Measurements from ENCODE around the gene SCN9A.

DNA sequence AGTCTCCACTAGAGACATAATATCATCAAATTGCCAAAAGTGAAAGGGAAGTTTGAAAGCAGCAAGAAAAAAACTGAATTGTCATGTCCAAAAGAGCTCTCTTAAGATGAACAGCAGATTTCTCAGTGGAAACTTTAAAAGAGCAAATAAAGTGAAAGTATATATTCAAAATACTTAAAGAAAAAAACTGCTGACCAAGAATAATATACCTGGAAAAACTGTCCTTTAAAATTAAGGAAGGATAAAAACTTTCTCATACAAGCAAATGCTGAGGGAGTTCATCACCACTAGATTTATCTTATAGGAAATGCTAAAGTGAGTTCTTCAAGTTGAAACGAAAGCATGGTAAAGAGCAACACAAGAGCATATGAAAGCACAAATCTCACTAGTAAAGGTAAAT is 164.7 kb downstream of the SCN9A start:
- TF ChIP-seq, protein P1, sequence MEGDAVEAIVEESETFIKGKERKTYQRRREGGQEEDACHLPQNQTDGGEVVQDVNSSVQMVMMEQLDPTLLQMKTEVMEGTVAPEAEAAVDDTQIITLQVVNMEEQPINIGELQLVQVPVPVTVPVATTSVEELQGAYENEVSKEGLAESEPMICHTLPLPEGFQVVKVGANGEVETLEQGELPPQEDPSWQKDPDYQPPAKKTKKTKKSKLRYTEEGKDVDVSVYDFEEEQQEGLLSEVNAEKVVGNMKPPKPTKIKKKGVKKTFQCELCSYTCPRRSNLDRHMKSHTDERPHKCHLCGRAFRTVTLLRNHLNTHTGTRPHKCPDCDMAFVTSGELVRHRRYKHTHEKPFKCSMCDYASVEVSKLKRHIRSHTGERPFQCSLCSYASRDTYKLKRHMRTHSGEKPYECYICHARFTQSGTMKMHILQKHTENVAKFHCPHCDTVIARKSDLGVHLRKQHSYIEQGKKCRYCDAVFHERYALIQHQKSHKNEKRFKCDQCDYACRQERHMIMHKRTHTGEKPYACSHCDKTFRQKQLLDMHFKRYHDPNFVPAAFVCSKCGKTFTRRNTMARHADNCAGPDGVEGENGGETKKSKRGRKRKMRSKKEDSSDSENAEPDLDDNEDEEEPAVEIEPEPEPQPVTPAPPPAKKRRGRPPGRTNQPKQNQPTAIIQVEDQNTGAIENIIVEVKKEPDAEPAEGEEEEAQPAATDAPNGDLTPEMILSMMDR (IDR thresholded peaks at IDR 0.05; ENCODE audit: low read length), result no peak
- no peak for TF ChIP-seq EZH2 (IDR thresholded peaks at IDR 0.05; ENCODE audit: borderline replicate concordance, low read length)
